GM18868 (cell line): ENCODE measurements around the gene DACH1.

Experiments used
- ATAC-seq: cut with Tn5 transposase; IDR thresholded peaks from one replicate; pipeline ENCODE4 v1.9.1; 2021; ENCODE audit warnings: mild to moderate bottlenecking, moderate library complexity; ENCODE audit not compliant: unreplicated experiment

The DACH1 gene

GRCh38 chr13:71830736-71831135, 36.3 kb downstream of the DACH1 start:
- no peak for ATAC-seq

- ATAC-seq = no peak
Observed at GRCh38 chr13:71830323-71830722, 36.7 kb downstream of the DACH1 start.

- no peak for ATAC-seq
Observed at GRCh38 chr13:71829547-71829946, 37.5 kb downstream of the DACH1 start.

- no peak for ATAC-seq
Observed at GRCh38 chr13:71828564-71828963, 38.4 kb downstream of the DACH1 start.

GRCh38 chr13:71828117-71828516, 38.9 kb downstream of the DACH1 start:
- no peak for ATAC-seq

- ATAC-seq = no peak
Observed at GRCh38 chr13:71827241-71827640, 39.8 kb downstream of the DACH1 start.

GRCh38 chr13:71820699-71821098, 46.3 kb downstream of the DACH1 start:
- no peak for ATAC-seq

GRCh38 chr13:71817335-71817734, 49.7 kb downstream of the DACH1 start:
- ATAC-seq = no peak

- ATAC-seq = no peak
Observed at GRCh38 chr13:71814806-71815360, 52.1 kb downstream of the DACH1 start.

- no peak for ATAC-seq
Observed at GRCh38 chr13:71813187-71813586, 53.8 kb downstream of the DACH1 start.

GRCh38 chr13:71811344-71811743, 55.7 kb downstream of the DACH1 start:
- ATAC-seq = no peak

GRCh38 chr13:71808708-71809107, 58.3 kb downstream of the DACH1 start:
- no peak for ATAC-seq

GRCh38 chr13:71806886-71807285, 60.1 kb downstream of the DACH1 start:
- no peak for ATAC-seq

- no peak for ATAC-seq
Observed at GRCh38 chr13:71803066-71803465, 63.9 kb downstream of the DACH1 start.

- ATAC-seq = no peak
Observed at GRCh38 chr13:71801781-71802180, 65.2 kb downstream of the DACH1 start.

GRCh38 chr13:71801165-71801760, 65.7 kb downstream of the DACH1 start:
- ATAC-seq = no peak

- ATAC-seq = no peak
Observed at GRCh38 chr13:71799324-71799723, 67.7 kb downstream of the DACH1 start.

- no peak for ATAC-seq
Observed at GRCh38 chr13:71798707-71799106, 68.3 kb downstream of the DACH1 start.

GRCh38 chr13:71797517-71797916, 69.5 kb downstream of the DACH1 start:
- ATAC-seq = no peak

- no peak for ATAC-seq
Observed at GRCh38 chr13:71789693-71790329, 77.2 kb downstream of the DACH1 start.

- ATAC-seq = no peak
Observed at GRCh38 chr13:71789037-71789436, 78.0 kb downstream of the DACH1 start.

- no peak for ATAC-seq
Observed at GRCh38 chr13:71787414-71787813, 79.6 kb downstream of the DACH1 start.

GRCh38 chr13:71786875-71787274, 80.1 kb downstream of the DACH1 start:
- no peak for ATAC-seq
